Lower leg skin (tissue), 3 donors: Measurements from ENCODE around the gene PTPN2.

ENCODE experiments used
- CTCF ChIP-seq, 3 donors: fragments of 450-650 bp; IDR thresholded peaks; one replicate each; pipeline ENCODE4 v1.5.1; 2016; ENCODE audit warnings: antibody characterized with exemption in 3 of 3, mild to moderate bottlenecking in 3 of 3, moderate library complexity in 2 of 3
- POLR2A ChIP-seq, 2 donors: fragments of 450-650 bp; IDR thresholded peaks; one replicate each; pipeline ENCODE4 v1.6.1; 2016 to 2017; ENCODE audit warnings: antibody characterized with exemption in 2 of 2, mild to moderate bottlenecking in 1 of 2, moderate library complexity in 1 of 2

GRCh38 chr18:12823892-12824291 is 60.1 kb downstream of the PTPN2 start:
- no peak for TF ChIP-seq CTCF (IDR thresholded peaks at IDR 0.05)
- no peak for TF ChIP-seq POLR2A (IDR thresholded peaks at IDR 0.05)
